Subcutaneous abdominal adipose tissue (tissue), 5 donors: ENCODE data around the gene GARRE1.
"Not testable (repeated sequence)": the region's sequence is repeated elsewhere in the genome, so short reads cannot be mapped to it uniquely, and the experiment has no call there.

Experiments used
- H3K27ac ChIP-seq: one replicate; pipeline ENCODE4 v1.7.0; 2013; ENCODE audit warnings: low read depth, mild to moderate bottlenecking, inconsistent platforms, low read length, moderate library complexity
- H3K27me3 ChIP-seq, 5 donors: one replicate each; pipeline ENCODE4 v1.7.0; 2013; ENCODE audit warnings: low read length in 5 of 5, inconsistent platforms in 1 of 5; ENCODE audit not compliant: control insufficient read depth in 5 of 5, insufficient read depth in 4 of 5
- H3K36me3 ChIP-seq, 5 donors: one replicate each; pipeline ENCODE4 v1.7.0; 2013; ENCODE audit warnings: low read length in 5 of 5; ENCODE audit not compliant: control insufficient read depth in 5 of 5, insufficient read depth in 5 of 5
- H3K4me1 ChIP-seq, 5 donors: one replicate each; pipeline ENCODE4 v1.7.0; 2013; ENCODE audit warnings: low read length in 5 of 5, mild to moderate bottlenecking in 3 of 5, moderate library complexity in 1 of 5; ENCODE audit not compliant: control insufficient read depth in 5 of 5, insufficient read depth in 5 of 5
- H3K4me3 ChIP-seq, 5 donors: one replicate each; pipeline ENCODE4 v1.7.0; 2013; ENCODE audit warnings: low read length in 5 of 5, low read depth in 1 of 5
- H3K9ac ChIP-seq, 5 donors: one replicate each; pipeline ENCODE4 v1.7.0; 2013; ENCODE audit warnings: low read length in 5 of 5, mild to moderate bottlenecking in 4 of 5, moderate library complexity in 3 of 5
- H3K9me3 ChIP-seq, 5 donors: one replicate each; pipeline ENCODE4 v1.7.0; 2013; ENCODE audit warnings: low read length in 5 of 5; ENCODE audit not compliant: control insufficient read depth in 5 of 5
- donor health status: healthy.
- donor health status: healthy.
- donor health status: healthy.
- donor health status: healthy.
- donor health status: healthy.

Gene GARRE1, protein sequence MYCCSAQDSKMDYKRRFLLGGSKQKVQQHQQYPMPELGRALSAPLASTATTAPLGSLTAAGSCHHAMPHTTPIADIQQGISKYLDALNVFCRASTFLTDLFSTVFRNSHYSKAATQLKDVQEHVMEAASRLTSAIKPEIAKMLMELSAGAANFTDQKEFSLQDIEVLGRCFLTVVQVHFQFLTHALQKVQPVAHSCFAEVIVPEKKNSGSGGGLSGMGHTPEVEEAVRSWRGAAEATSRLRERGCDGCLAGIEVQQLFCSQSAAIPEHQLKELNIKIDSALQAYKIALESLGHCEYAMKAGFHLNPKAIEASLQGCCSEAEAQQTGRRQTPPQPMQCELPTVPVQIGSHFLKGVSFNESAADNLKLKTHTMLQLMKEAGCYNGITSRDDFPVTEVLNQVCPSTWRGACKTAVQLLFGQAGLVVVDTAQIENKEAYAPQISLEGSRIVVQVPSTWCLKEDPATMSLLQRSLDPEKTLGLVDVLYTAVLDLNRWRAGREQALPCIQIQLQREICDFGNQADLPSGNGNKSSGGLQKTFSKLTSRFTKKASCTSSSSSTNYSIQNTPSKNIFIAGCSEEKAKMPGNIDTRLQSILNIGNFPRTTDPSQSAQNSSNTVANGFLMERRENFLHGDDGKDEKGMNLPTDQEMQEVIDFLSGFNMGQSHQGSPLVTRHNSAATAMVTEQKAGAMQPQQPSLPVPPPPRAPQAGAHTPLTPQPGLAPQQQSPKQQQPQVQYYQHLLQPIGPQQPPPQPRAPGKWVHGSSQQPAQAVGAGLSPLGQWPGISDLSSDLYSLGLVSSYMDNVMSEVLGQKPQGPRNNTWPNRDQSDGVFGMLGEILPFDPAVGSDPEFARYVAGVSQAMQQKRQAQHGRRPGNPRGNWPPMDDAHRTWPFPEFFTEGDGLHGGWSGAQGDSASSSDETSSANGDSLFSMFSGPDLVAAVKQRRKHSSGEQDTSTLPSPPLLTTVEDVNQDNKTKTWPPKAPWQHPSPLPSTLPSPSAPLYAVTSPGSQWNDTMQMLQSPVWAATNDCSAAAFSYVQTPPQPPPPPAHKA (N-terminal part only)

DNA sequence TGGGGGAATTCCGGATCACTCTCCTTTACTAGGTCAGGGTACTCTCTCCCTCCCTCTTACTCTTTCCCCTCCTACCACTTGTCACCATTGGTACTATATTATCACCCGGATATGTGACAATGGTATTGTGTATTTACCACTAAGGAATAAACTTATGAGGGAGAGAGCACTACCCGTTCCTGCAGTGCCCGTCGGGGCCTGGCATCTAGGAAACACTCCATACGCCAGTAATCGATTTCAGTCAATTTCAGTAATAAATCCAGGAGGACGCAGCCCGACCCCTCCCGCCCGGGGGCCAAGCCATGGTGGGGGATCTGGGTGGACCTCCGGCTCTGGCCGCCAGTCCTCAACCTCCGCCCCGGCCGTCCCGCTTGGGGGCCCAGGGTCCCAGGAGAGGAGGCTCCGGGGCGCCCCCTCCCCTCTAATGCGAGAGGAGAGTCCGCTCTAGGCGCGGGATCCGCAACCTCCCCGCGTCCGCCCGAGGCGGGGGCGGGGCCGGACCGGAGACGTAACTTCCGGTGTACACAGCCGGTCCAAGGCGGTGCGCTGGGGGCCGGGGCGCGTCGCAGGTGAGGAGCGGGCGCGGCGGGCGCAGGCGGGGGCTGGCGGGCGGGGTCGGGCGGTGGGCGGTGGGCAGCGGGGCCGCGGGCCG, at the start of gene GARRE1:
Gene GARRE1, plus strand, starts transcription at position 509 of the 652 bp plus-strand sequence. CDS start 45,920 bp downstream, outside the sequence.
- peak within 1 kb of the TSS; percentile 86 to 93 (median 90) for H3K9ac ChIP-seq
- peak within 1 kb of the TSS; percentile 91 for H3K27ac ChIP-seq
- H3K27me3 ChIP-seq: no peaks in the 10 kb centered on the region

DNA sequence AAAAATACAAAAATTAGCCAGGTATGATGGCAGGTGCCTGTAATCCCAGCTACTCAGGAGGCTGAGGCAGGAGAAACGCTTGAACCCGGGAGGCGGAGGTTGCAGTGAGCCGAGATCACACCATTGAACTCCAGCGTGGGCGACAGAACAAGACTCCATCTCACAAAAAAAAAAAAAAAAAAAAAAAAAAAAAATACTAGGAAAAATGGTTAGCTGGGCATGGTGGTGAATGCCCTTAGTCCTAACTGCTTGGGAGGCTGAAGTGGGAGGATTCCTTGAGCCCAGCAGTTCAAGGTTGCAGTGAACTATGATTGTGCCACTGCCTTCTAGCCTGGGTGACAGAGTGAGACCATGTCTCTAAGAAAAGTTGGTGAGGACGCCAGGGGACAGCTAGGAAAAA, 49.0 kb upstream of the GARRE1 start:
- H3K9ac ChIP-seq, H3K4me3 ChIP-seq, H3K27ac ChIP-seq, H3K4me1 ChIP-seq, H3K27me3 ChIP-seq, H3K9me3 ChIP-seq: not testable (repeated sequence)
- H3K36me3 ChIP-seq: peaks cover 6 to 53% (median 34%) of the 10 kb centered on the region in 5 donors

More for the DNA sequence above, at the start of gene GARRE1:
- peak within 1 kb of the TSS; percentile 78 to 88 (median 82) for H3K4me3 ChIP-seq
- H3K36me3 ChIP-seq: no peaks in the 10 kb centered on the region
- peaks cover 5 to 35% (median 18%) of the 10 kb centered on the region in 5 donors for H3K4me1 ChIP-seq
- H3K9me3 ChIP-seq: no peaks in the 10 kb centered on the region

DNA sequence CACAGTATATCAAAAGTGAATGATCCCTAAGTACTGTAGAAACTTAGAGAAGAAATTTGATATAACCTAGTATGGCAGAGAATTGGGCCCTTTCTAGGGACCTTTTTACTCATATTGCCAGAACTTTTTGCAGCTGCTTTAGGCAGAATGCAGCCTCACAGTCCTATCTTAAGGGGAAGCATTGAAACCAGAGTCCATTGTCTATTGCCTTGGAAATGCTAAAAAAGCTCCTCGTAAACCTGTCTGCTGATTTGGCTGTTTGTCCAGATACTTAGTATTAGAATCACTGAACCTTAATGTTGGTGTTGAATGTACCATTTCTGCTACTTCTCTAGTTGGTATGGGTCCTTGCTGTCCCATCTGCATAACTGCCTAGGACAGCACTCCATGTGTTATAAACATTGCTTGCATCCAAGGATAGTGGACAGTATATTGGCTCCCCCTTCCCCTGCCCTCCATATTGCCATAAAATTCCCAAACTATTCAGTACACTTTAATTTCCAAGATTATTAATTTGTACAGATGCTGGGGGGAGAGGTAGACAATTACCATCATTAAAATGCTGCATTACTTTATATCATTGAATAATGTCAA, 46.0 kb upstream of the GARRE1 start:
- no peak overlapping the region for H3K27ac ChIP-seq
- no peaks in the 10 kb centered on the region for H3K27me3 ChIP-seq
- peaks cover 6 to 54% (median 38%) of the 10 kb centered on the region in 5 donors for H3K36me3 ChIP-seq
- no peaks in the 10 kb centered on the region for H3K9me3 ChIP-seq
- H3K4me1 ChIP-seq: no peaks in the 10 kb centered on the region
- H3K4me3 ChIP-seq: no peak overlapping the region
- H3K9ac ChIP-seq: no peak overlapping the region

DNA sequence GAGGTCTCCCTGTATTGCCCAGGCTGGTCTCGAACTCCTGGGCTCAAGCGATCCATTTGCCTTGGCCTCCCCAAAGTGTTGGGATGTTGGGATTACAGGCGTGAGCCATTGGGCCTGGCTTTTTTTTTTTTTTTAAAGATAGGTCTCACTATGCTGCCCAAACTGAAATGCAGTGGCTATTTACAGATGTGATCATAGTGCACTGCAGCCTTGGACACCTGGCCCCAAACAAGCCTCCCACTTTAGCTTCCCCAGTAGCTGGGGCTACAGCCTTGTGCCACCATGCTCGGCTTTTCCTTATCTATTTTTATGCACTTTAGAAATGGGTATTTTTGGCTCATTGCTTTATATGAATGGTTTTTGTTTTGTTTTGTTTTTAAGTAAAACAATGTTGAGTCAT, 44.6 kb upstream of the GARRE1 start:
- Histone ChIP-seq H3K9me3 (no peaks in the 10 kb centered on the region), H3K36me3 (peaks cover 6 to 63% (median 38%) of the 10 kb centered on the region in 5 donors), H3K27ac (no peak overlapping the region), H3K27me3 (no peaks in the 10 kb centered on the region), H3K4me1 (no peaks in the 10 kb centered on the region), H3K9ac (peak overlapping the region in 1 of 5 donors; percentile 4), H3K4me3 (no peak overlapping the region)

DNA sequence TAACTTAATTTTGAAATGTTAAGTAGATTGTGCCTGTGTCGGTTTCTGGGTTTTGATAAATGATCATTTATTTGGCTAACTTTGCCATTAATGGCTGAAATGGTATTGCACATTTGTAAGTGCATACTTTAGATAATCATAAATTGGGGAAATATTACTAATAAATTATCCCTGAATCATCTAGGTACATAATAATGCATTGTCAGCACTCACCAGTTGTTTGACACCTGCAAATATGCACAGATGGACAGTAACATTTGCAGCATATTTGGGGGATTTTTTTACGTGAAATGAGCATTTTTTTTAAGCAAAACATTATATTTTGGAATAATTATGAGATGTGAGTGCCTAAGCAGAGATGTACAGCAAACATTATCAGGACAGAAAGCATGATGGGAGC, 41.1 kb upstream of the GARRE1 start:
- Histone ChIP-seq H3K9me3 (no peaks in the 10 kb centered on the region), H3K4me1 (no peaks in the 10 kb centered on the region), H3K27ac (no peak overlapping the region), H3K36me3 (peaks cover 8 to 60% (median 38%) of the 10 kb centered on the region in 5 donors), H3K4me3 (no peak overlapping the region), H3K9ac (no peak overlapping the region), H3K27me3 (no peaks in the 10 kb centered on the region)

DNA sequence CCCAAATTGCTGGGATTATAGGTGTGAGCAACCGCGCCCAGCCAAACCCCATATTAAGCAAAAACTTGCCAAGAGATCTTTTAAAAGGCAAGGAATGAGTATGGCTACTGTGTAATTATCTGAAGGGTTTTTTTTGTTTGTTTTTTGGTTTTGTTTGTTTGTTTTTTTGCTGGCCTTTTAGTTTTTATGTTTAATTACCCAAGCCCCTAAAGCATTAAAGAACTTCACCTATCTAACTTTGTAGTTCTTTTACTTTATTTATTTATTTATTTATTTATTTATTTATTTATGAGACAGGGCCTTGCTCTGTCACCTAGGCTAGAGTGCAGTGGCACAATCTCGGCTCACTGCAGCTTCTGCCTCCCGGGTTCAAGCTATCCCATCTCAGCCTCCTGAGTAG, 40.3 kb upstream of the GARRE1 start:
- Histone ChIP-seq H3K9me3 (no peaks in the 10 kb centered on the region), H3K27me3 (no peaks in the 10 kb centered on the region), H3K4me3 (no peak overlapping the region), H3K27ac (no peak overlapping the region), H3K9ac (no peak overlapping the region), H3K4me1 (no peaks in the 10 kb centered on the region), H3K36me3 (peaks cover 13 to 61% (median 30%) of the 10 kb centered on the region in 5 donors)

DNA sequence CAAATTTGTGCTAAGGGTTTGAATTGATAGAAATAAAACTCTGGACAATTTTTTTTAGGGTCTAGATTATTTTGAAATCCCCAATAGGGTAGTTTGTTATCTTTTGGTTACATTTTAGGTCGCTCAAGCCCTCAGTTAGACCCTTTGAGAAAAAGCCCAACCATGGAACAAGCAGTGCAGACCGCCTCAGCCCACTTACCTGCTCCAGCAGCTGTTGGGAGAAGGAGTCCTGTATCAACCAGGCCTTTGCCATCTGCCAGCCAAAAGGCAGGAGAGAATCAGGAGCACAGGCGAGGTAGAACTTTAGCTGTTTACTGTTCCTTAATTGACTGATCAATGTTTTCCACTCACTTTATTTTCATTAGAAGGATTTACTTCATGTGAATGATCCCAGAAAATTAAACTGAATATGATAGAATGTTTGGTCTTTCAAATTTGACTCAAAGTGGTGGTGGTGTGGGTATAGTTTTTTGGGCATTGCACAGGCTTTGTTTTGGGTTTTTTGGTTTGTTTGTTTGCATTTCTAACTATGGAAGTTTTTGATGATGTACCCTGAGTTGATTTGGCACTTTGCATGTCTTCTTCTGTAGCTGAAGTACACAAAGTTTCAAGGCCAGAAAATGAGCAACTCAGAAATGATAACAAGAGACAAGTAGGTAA, 39.2 kb upstream of the GARRE1 start:
- Histone ChIP-seq H3K4me3 (no peak overlapping the region), H3K36me3 (peaks cover 17 to 60% (median 29%) of the 10 kb centered on the region in 5 donors), H3K27me3 (no peaks in the 10 kb centered on the region), H3K4me1 (no peaks in the 10 kb centered on the region), H3K9me3 (no peaks in the 10 kb centered on the region), H3K27ac (no peak overlapping the region), H3K9ac (no peak overlapping the region)

DNA sequence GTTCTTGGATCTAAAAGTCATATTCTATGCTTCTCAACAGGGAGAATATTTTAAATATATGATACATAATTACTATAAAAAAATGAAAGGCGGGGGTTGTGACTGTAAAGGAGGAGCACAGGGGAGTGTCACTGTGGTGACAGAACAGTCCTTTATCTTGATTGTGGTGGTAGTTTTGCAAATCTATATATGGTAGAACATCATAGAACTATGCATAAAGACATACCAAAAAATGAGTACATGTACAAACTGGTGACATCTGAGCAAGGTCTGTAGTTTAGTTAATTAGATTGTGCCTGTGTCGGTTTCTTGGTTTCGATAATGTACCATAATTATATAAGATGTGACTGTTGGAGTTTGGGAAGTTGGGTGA, 38.7 kb upstream of the GARRE1 start:
- peaks cover 17 to 57% (median 26%) of the 10 kb centered on the region in 5 donors for H3K36me3 ChIP-seq

DNA sequence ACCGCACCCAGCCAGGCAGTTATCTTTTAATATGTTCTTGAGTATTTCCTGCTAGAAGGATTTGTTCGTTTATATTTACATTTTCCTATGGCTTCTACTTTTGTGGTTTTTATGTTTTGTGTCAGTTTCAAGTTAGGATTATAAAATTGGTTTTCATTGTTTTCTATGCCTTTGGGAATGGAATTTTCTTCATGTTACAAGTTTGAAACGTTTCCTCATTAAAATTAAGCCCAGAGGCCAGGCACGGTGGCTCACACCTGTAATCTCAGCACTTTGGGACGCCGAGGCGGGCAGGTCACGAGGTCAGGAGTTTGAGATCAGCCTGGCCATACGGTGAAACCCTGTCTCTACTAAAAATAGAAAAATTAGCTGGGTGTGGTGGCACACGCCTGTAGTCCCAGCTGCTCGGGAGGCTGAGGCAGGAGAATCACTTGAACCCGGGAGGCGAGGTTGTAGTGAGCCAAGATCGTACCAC, 37.6 kb upstream of the GARRE1 start:
- H3K36me3 ChIP-seq: peaks cover 18 to 53% (median 29%) of the 10 kb centered on the region in 5 donors
- not testable (repeated sequence) for H3K9me3 ChIP-seq, H3K27me3 ChIP-seq, H3K27ac ChIP-seq, H3K4me1 ChIP-seq, H3K4me3 ChIP-seq, H3K9ac ChIP-seq

More for the DNA sequence above, 38.7 kb upstream of the GARRE1 start:
- no peak overlapping the region for H3K9ac ChIP-seq
- no peaks in the 10 kb centered on the region for H3K27me3 ChIP-seq
- no peaks in the 10 kb centered on the region for H3K9me3 ChIP-seq
- H3K4me1 ChIP-seq: no peaks in the 10 kb centered on the region
- H3K4me3 ChIP-seq: no peak overlapping the region
- H3K27ac ChIP-seq: no peak overlapping the region
